Vagina (tissue), 2 donors: Measurements from ENCODE around the gene EP400.

ENCODE experiments used
- POLR2AphosphoS5 ChIP-seq, 2 donors: sonication (generic); formaldehyde crosslinking; IDR thresholded peaks; one replicate each; pipeline ENCODE4 v1.9.0; 2017; ENCODE audit warnings: antibody characterized with exemption in 2 of 2, mild to moderate bottlenecking in 2 of 2, low read depth in 1 of 2; ENCODE audit not compliant: insufficient read depth in 1 of 2
- TF ChIP-seq, protein P1 (sequence below), 3 experiments: fragments of 450-650 bp in 2 of 3; fragments of 200-600 bp in 1 of 3; sonication (generic) in 1 of 3; IDR thresholded peaks; one replicate each; pipeline ENCODE4 v1.5.1; 2017 to 2019; ENCODE audit warnings: antibody characterized with exemption in 3 of 3, mild to moderate bottlenecking in 2 of 3, moderate library complexity in 2 of 3

DNA sequence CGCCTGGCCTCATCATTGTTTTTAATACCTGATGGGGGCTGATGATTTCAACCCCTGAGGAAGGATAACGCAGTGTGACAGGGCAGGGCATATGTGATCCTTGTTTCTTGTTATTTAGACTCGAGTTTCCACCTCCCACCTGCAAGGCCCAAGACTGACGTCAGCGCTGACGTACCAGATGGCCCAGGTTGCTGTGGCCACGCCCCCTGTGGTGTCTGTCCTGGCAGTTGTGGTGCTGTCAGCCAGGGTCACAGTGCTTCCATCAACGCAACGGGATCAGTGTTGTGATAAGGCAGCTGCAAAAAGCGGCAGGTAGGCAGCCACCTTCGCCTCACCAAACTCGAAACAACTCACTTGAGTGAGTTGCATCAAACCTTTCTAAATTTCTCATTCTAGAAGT, 176.0 kb downstream of the EP400 start:
- TF ChIP-seq, protein P1, sequence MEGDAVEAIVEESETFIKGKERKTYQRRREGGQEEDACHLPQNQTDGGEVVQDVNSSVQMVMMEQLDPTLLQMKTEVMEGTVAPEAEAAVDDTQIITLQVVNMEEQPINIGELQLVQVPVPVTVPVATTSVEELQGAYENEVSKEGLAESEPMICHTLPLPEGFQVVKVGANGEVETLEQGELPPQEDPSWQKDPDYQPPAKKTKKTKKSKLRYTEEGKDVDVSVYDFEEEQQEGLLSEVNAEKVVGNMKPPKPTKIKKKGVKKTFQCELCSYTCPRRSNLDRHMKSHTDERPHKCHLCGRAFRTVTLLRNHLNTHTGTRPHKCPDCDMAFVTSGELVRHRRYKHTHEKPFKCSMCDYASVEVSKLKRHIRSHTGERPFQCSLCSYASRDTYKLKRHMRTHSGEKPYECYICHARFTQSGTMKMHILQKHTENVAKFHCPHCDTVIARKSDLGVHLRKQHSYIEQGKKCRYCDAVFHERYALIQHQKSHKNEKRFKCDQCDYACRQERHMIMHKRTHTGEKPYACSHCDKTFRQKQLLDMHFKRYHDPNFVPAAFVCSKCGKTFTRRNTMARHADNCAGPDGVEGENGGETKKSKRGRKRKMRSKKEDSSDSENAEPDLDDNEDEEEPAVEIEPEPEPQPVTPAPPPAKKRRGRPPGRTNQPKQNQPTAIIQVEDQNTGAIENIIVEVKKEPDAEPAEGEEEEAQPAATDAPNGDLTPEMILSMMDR (IDR thresholded peaks at IDR 0.05), result no peak
- no peak for TF ChIP-seq POLR2AphosphoS5 (IDR thresholded peaks at IDR 0.05; ENCODE audit: insufficient read depth in 1 of 2, low read depth in 1 of 2)
